Liver (tissue), 9 donors: Measurements from ENCODE around the gene SYT17. TPM values are rescaled to one million over a fixed set of nuclear protein-coding genes. Genes with fewer than 3 reads are reported as not detected.

Experiments
- DNase-seq: peaks from one replicate; pipeline ENCODE4 v3.0.0-alpha.2; 2017; ENCODE audit warnings: low spot score
- H3K27ac ChIP-seq, 2 donors: one replicate each; pipeline ENCODE4 v1.7.0; 2013; ENCODE audit warnings: inconsistent platforms in 2 of 2, low read length in 2 of 2, control low read depth in 1 of 2, low read depth in 1 of 2, mild to moderate bottlenecking in 1 of 2
- H3K27me3 ChIP-seq, 4 donors: one replicate each; pipeline versions ENCODE4 v1.6.1 to v1.7.0; 2013; ENCODE audit warnings: low read length in 3 of 4, inconsistent platforms in 1 of 4, mild to moderate bottlenecking in 1 of 4, moderate library complexity in 1 of 4; ENCODE audit not compliant: control insufficient read depth in 4 of 4, insufficient read depth in 4 of 4
- H3K36me3 ChIP-seq, 4 donors: one replicate each; pipeline versions ENCODE4 v1.6.1 to v1.7.0; 2013; ENCODE audit warnings: low read length in 3 of 4, mild to moderate bottlenecking in 3 of 4, low read depth in 1 of 4, moderate library complexity in 1 of 4; ENCODE audit not compliant: control insufficient read depth in 4 of 4, insufficient read depth in 3 of 4
- H3K4me1 ChIP-seq, 4 donors: one replicate each; pipeline versions ENCODE4 v1.6.1 to v1.7.0; 2013; ENCODE audit warnings: low read length in 3 of 4, mild to moderate bottlenecking in 3 of 4, moderate library complexity in 1 of 4; ENCODE audit not compliant: control insufficient read depth in 4 of 4, insufficient read depth in 4 of 4
- H3K4me3 ChIP-seq, 3 donors: one replicate each; pipeline versions ENCODE4 v1.6.1 to v1.7.0; 2013; ENCODE audit warnings: low read length in 3 of 3, control low read depth in 1 of 3, low read depth in 1 of 3, mild to moderate bottlenecking in 1 of 3
- H3K9ac ChIP-seq, 2 donors: one replicate each; pipeline ENCODE4 v1.7.0; 2013; ENCODE audit warnings: low read length in 2 of 2, mild to moderate bottlenecking in 2 of 2, moderate library complexity in 2 of 2, control low read depth in 1 of 2, low read depth in 1 of 2
- H3K9me3 ChIP-seq, 4 donors: one replicate each; pipeline versions ENCODE4 v1.6.1 to v1.7.0; 2013; ENCODE audit warnings: low read length in 3 of 4; ENCODE audit not compliant: control insufficient read depth in 4 of 4
- ATF3 ChIP-seq: IDR thresholded peaks from 2 replicates; pipeline ENCODE4 v1.6.1; 2016; ENCODE audit warnings: antibody characterized with exemption
- EGR1 ChIP-seq, 2 donors: IDR thresholded peaks; 2 replicates each; pipeline ENCODE4 v1.6.1; 2016 to 2018; ENCODE audit warnings: antibody characterized with exemption in 2 of 2, low read depth in 2 of 2
- FOXA1 ChIP-seq: IDR thresholded peaks from 2 replicates; pipeline ENCODE4 v1.6.1; 2016; ENCODE audit warnings: antibody characterized with exemption
- FOXA2 ChIP-seq: IDR thresholded peaks from 2 replicates; pipeline ENCODE4 v1.6.1; 2016; ENCODE audit warnings: antibody characterized with exemption
- HNF4A ChIP-seq, 2 donors: conservative IDR thresholded peaks; 2 replicates each; pipeline ENCODE4 v1.6.1; 2016; ENCODE audit warnings: antibody characterized with exemption in 2 of 2, mild to moderate bottlenecking in 2 of 2
- HNF4G ChIP-seq: IDR thresholded peaks from 2 replicates; pipeline ENCODE4 v1.6.1; 2016; ENCODE audit warnings: antibody characterized with exemption
- JUND ChIP-seq, 2 donors: IDR thresholded peaks; 2 replicates each; pipeline ENCODE4 v1.6.1; 2016; ENCODE audit warnings: antibody characterized with exemption in 2 of 2
- MAX ChIP-seq: IDR thresholded peaks from 2 replicates; pipeline ENCODE4 v1.6.1; 2016; ENCODE audit warnings: antibody characterized with exemption
- NR2F2 ChIP-seq: IDR thresholded peaks from 2 replicates; pipeline ENCODE4 v1.6.1; 2016; ENCODE audit warnings: antibody characterized with exemption
- RAD21 ChIP-seq, 2 donors: IDR thresholded peaks; 2 replicates each; pipeline ENCODE4 v1.6.1; 2016; ENCODE audit warnings: antibody characterized with exemption in 2 of 2, mild to moderate bottlenecking in 2 of 2
- RXRA ChIP-seq, 2 donors: IDR thresholded peaks; 2 replicates each; pipeline ENCODE4 v1.6.1; 2017 to 2018; ENCODE audit warnings: antibody characterized with exemption in 2 of 2, mild to moderate bottlenecking in 1 of 2
- SP1 ChIP-seq: IDR thresholded peaks from 2 replicates; pipeline ENCODE4 v1.6.1; 2018; ENCODE audit warnings: antibody characterized with exemption, mild to moderate bottlenecking
- TAF1 ChIP-seq: conservative IDR thresholded peaks from 2 replicates; pipeline ENCODE4 v1.6.1; 2016; ENCODE audit warnings: antibody characterized with exemption, mild to moderate bottlenecking
- YY1 ChIP-seq: IDR thresholded peaks from 2 replicates; pipeline ENCODE4 v1.6.1; 2016; ENCODE audit warnings: antibody characterized with exemption, mild to moderate bottlenecking
- WGBS: extraction: QIAGEN DNeasy Blood & Tissue Kit; methylation state at CpG from one replicate; pipeline ENCODE4 v1.1.7; 2013; 5-methylcytosine and 5-hydroxymethylcytosine counted together
- polyA plus RNA-seq, 2 donors: library from polyadenylated mRNA; stranded (reverse) in 1 of 2; unstranded in 1 of 2; fragments of 200-250 nt in 1 of 2; fragments of >200 nt in 1 of 2; fragmentation: Nextera tagmentation in 1 of 2; extraction: Ambion mirVana in 1 of 2; gene quantifications; one replicate each; pipeline versions ENCODE4 v1.2.1 to v1.2.3, GENCODE V29; 2013 to 2015
- total RNA-seq, 2 donors: library from RNA; depleted of rRNA; stranded (reverse); fragments of >200 nt; gene quantifications; one replicate each; pipeline ENCODE4 v1.2.3, GENCODE V29; 2014
- TF ChIP-seq, protein P1 (sequence below): IDR thresholded peaks from 2 replicates; pipeline ENCODE4 v1.6.1; 2016; ENCODE audit warnings: antibody characterized with exemption
- TF ChIP-seq, protein P2 (sequence below): fragments of 150-350 bp; IDR thresholded peaks from 2 replicates; pipeline ENCODE4 v1.5.1; 2017; ENCODE audit warnings: improper control_type of control experiment, low read depth, low read length; ENCODE audit not compliant: missing input control
- TF ChIP-seq, protein P3 (sequence below): IDR thresholded peaks from 2 replicates; pipeline ENCODE4 v1.6.1; 2016; ENCODE audit warnings: antibody characterized with exemption, mild to moderate bottlenecking
- donor health status: healthy.
- donor health status: healthy.
- donor health status: healthy.
- donor health status: healthy.
- donor health status: healthy.

Gene SYT17
- total and polyA plus RNA-seq, 4 donors = 2.5 to 7.7 (median 5.5) TPM

DNA sequence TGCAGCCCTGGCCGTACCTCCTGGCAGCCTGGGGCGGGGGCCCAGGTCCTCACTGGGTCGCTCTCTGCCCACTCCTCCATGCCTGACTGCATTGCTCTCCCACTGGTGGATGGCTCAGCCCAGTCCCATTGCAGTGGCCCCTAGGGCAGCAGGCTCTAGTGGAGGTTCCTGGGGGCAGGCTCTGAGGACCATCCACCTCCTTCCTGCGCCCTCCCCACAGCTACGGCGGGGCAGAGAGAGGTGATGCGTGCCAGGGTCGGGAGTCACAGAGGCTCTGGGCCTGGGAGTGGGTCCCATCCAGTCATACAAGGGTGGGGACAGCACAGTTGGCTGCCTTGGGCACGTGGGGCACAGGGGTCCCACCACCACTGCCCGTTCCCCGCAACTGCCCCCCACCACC is 73.5 kb downstream of the SYT17 start:
- Histone ChIP-seq H3K36me3 (peaks cover 0 to 9% (median 5%) of the 10 kb centered on the region in 4 donors), H3K4me1 (no peaks in the 10 kb centered on the region), H3K4me3 (no peak overlapping the region), H3K9ac (no peak overlapping the region), H3K9me3 (no peaks in the 10 kb centered on the region), H3K27me3 (no peaks in the 10 kb centered on the region), H3K27ac (no peak overlapping the region)
- no peak for DNase-seq
- no peak for TF ChIP-seq YY1
- no peak for TF ChIP-seq FOXA2
- 96% methylated on average over 11 of the region's 11 CpGs for WGBS

- H3K36me3 ChIP-seq = peaks cover 0 to 10% (median 3%) of the 10 kb centered on the region in 4 donors
- H3K9ac ChIP-seq = no peak overlapping the region
- H3K9me3 ChIP-seq = no peaks in the 10 kb centered on the region
- TF ChIP-seq YY1 = no peak
- no peak for TF ChIP-seq NR2F2
- TF ChIP-seq EGR1 (IDR thresholded peaks at IDR 0.05; ENCODE audit: low read depth in 2 of 2) = no peak
- no peak for TF ChIP-seq FOXA1
- no peak for TF ChIP-seq FOXA2
- TF ChIP-seq, protein P1, sequence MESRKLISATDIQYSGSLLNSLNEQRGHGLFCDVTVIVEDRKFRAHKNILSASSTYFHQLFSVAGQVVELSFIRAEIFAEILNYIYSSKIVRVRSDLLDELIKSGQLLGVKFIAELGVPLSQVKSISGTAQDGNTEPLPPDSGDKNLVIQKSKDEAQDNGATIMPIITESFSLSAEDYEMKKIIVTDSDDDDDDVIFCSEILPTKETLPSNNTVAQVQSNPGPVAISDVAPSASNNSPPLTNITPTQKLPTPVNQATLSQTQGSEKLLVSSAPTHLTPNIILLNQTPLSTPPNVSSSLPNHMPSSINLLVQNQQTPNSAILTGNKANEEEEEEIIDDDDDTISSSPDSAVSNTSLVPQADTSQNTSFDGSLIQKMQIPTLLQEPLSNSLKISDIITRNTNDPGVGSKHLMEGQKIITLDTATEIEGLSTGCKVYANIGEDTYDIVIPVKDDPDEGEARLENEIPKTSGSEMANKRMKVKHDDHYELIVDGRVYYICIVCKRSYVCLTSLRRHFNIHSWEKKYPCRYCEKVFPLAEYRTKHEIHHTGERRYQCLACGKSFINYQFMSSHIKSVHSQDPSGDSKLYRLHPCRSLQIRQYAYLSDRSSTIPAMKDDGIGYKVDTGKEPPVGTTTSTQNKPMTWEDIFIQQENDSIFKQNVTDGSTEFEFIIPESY = no peak
- no peak for TF ChIP-seq MAX
- TF ChIP-seq SP1 = no peak
- no peak for TF ChIP-seq HNF4G
- TF ChIP-seq JUND (IDR thresholded peaks at IDR 0.05) = no peak
- TF ChIP-seq TAF1 = no peak
- no peak for TF ChIP-seq ATF3
- no peak for TF ChIP-seq RXRA (IDR thresholded peaks at IDR 0.05)
- no peaks in the 10 kb centered on the region for H3K27me3 ChIP-seq
- H3K4me3 ChIP-seq = no peak overlapping the region
- DNase-seq = no peak
- H3K27ac ChIP-seq = no peak overlapping the region
- H3K4me1 ChIP-seq = no peaks in the 10 kb centered on the region
- 44% methylated on average over 1 of the region's 1 CpG for WGBS
These were observed 74.1 kb downstream of the SYT17 start for GRCh38 chr16:19242186-19242585.

GRCh38 chr16:19242987-19243575 is 75.0 kb downstream of the SYT17 start:
- no peak for TF ChIP-seq YY1
- TF ChIP-seq, protein P2, sequence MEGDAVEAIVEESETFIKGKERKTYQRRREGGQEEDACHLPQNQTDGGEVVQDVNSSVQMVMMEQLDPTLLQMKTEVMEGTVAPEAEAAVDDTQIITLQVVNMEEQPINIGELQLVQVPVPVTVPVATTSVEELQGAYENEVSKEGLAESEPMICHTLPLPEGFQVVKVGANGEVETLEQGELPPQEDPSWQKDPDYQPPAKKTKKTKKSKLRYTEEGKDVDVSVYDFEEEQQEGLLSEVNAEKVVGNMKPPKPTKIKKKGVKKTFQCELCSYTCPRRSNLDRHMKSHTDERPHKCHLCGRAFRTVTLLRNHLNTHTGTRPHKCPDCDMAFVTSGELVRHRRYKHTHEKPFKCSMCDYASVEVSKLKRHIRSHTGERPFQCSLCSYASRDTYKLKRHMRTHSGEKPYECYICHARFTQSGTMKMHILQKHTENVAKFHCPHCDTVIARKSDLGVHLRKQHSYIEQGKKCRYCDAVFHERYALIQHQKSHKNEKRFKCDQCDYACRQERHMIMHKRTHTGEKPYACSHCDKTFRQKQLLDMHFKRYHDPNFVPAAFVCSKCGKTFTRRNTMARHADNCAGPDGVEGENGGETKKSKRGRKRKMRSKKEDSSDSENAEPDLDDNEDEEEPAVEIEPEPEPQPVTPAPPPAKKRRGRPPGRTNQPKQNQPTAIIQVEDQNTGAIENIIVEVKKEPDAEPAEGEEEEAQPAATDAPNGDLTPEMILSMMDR = no peak
- TF ChIP-seq, protein P3, sequence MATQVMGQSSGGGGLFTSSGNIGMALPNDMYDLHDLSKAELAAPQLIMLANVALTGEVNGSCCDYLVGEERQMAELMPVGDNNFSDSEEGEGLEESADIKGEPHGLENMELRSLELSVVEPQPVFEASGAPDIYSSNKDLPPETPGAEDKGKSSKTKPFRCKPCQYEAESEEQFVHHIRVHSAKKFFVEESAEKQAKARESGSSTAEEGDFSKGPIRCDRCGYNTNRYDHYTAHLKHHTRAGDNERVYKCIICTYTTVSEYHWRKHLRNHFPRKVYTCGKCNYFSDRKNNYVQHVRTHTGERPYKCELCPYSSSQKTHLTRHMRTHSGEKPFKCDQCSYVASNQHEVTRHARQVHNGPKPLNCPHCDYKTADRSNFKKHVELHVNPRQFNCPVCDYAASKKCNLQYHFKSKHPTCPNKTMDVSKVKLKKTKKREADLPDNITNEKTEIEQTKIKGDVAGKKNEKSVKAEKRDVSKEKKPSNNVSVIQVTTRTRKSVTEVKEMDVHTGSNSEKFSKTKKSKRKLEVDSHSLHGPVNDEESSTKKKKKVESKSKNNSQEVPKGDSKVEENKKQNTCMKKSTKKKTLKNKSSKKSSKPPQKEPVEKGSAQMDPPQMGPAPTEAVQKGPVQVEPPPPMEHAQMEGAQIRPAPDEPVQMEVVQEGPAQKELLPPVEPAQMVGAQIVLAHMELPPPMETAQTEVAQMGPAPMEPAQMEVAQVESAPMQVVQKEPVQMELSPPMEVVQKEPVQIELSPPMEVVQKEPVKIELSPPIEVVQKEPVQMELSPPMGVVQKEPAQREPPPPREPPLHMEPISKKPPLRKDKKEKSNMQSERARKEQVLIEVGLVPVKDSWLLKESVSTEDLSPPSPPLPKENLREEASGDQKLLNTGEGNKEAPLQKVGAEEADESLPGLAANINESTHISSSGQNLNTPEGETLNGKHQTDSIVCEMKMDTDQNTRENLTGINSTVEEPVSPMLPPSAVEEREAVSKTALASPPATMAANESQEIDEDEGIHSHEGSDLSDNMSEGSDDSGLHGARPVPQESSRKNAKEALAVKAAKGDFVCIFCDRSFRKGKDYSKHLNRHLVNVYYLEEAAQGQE = no peak
- TF ChIP-seq TAF1 = no peak
- TF ChIP-seq HNF4G = no peak
- TF ChIP-seq SP1 = no peak
- no peak for TF ChIP-seq JUND (IDR thresholded peaks at IDR 0.05)
- no peak for TF ChIP-seq HNF4A (conservative IDR thresholded peaks at IDR 0.05)
- no peak for TF ChIP-seq NR2F2
- TF ChIP-seq RAD21 (IDR thresholded peaks at IDR 0.05) = no peak
- TF ChIP-seq FOXA1 = no peak
- TF ChIP-seq, protein P1 = no peak
- no peak for TF ChIP-seq MAX
- no peak for TF ChIP-seq FOXA2
- 91% methylated on average over 3 of the region's 3 CpGs for WGBS
- no peak for DNase-seq
- H3K4me1 ChIP-seq = no peaks in the 10 kb centered on the region
- H3K36me3 ChIP-seq = peaks cover 0 to 10% (median 3%) of the 10 kb centered on the region in 4 donors
- H3K9ac ChIP-seq = no peak overlapping the region
- H3K9me3 ChIP-seq = no peaks in the 10 kb centered on the region
- no peak overlapping the region for H3K27ac ChIP-seq
- no peak overlapping the region for H3K4me3 ChIP-seq
- no peaks in the 10 kb centered on the region for H3K27me3 ChIP-seq
